G401.6 (cell line): ENCODE data around the gene SMAD5.

ENCODE experiments used
- FAIRE-seq: peaks from 2 replicates; lab custom pipeline; 2012; peaks lifted over from hg19 to GRCh38; lab: Jason Lieb, UNC

The SMAD5 gene

DNA sequence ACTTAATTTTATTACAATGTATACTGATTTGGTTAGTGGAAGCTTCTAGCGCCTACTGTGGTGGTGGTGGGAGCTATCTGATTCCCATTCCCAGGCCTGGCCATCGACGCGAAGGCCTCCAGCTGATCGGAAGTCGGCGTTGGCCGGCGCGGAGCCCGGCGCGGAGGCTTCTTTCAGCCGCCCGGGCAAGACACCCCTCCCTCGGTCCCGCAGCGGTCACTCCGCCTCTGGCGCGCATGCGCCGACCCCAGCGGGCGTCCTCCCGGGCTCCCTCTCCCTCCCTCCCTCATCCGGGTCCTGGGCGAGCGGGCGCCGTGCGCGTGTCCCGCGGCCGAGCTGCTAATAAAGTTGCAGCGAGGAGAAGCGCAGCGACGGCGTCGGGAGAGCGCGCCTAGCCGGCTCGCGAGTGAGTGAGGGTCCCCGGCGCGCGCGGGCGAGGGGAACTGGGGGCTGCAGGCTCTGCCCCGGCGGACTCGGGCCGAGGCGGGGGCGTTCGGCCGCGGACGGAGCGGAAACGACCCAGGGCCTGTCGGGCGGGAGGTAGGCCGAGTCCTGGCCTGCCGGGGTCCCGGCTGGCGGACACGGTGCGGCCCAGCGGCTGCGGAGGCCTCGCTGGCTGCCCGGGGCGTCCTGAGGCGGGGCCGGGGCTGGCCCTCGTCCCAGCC is at the start of gene SMAD5:
SMAD5 (plus strand) TSS at position 289 of the 665 bp plus-strand sequence. CDS start 20,916 bp downstream, outside the sequence.
- FAIRE-seq = no peak

DNA sequence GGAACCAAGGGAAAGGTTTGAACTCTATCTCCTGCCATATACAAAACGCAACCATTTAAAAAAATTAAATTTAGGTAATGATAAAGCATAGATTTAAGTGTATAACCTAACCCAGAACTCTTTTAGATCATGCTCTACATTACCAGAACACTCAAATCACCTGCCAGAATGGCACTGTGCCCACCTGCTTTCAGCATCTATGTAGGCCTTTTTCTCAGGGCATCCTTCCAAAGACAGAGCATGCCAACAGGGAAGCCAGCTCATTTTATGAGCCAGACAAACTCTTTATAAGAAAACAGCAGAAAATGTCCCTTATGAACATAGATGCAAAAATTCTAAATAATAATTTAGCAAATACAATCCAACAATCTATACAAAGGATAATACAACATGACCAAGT is 47.9 kb upstream of the SMAD5 start:
- no peak for FAIRE-seq

DNA sequence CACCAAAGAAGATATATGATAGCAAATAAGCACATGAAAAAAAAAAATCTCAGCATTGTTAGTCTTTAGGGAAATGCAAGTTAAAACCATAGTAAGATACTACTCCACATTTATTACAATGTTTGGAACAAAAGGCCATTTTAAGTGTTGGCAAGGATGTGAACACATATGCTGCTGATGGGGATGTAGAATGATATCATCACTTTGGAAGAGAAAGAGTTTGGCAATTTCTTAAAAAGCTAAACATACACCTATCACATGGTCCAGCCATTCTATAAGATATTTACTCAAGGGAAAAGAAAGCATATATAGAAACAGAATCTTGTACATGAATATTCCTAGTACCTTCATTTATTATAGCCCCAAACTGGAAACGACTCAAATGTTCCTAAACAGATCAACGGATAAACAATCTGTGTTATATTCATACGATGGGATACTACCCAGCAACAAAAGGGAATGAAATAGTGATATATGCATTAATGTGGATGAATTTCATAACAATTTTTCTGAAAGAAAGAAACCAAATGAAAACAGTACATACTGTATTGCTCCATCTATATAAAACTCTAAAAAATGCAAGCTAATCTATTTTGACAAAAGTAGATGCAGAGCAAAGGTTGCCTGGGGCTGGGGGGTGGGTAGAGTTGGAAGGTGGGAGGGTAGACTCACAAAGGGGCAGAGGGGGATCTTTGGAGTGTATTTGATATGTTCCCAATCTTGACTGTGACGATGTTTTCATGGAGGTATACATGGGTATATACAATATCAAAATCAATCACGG is 45.7 kb upstream of the SMAD5 start:
- no peak for FAIRE-seq

DNA sequence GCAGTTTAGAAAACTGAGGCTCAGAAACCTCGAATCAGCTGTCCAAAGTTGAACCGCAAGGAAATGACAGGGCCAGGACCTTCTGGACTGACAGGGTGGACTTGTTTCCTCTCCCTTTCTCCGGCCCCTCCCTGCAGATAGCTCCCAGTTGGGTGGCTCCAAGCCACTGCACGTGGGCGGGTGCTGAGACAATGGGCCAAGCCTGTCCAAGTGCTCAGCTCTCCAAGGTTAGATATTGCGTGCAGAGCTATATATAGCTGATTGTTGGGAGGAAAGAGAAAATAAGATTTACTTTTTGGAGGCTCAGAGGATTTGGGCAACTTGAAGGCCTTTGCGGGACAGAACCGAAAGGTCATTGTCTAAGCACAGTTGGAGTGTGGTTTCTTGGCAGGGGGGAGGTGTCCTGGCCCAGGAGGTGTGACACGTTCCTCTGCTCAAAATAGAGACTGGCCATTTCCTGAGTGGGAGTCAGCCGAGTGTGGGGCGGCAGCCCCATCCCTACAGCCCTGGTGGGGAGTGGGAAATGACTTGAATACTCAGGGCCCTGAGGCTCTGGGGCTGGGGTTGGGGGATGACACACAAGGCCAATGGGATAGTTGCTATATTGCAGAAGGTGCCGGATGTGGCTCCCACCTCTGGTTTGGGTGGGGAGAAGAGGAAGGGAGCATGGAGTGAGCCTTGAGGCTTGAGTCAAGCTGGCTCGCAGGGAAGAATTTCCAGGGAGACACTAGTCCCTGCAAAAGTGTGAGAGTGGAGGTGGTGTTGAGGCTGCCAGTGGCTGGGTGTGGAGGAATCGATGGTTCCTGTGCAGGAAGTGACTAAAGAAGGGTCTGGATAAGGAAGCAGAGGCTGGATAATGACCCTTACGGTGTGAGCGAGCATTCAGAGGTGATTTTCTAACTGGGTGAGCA is 44.4 kb upstream of the SMAD5 start:
- FAIRE-seq = no peak

DNA sequence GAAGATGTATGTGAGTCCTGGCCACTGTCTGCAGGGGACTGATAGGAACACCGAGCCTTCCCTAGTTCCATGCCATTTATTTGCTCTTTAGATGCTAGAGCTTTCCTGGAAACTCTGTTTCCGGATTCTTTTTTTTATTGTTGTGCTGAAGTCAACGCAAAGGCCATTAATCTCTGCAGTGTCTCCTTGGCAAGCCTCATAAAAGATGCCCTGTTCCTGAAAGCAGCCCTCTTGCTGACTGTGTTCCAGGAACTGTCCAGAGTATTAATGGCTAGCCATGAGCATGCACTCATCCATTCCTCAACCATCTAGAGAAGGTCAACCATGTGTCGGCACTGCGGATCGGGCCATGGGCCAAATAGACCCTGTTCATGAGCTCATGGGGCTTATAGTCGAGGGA is 42.9 kb upstream of the SMAD5 start:
- no peak for FAIRE-seq

DNA sequence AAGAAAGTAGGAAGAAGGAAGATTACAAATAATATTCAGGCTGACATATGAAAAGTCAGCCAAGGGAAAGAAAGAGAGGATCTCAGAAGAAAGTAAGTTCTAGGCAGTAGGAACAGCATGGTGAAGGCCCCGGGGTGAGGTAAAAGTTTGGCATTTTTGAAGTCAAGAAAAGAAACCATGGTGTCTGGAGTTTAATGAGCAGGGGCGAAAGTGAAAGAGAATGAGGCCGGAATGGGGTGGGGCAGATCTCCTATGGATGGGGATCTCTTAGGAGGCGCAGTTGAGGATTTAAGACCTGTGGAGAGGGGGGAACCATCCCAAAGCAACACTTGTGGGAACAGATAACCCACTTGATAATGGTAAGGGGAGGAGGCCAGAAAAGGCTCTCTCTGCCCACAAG is 42.3 kb upstream of the SMAD5 start:
- no peak for FAIRE-seq

DNA sequence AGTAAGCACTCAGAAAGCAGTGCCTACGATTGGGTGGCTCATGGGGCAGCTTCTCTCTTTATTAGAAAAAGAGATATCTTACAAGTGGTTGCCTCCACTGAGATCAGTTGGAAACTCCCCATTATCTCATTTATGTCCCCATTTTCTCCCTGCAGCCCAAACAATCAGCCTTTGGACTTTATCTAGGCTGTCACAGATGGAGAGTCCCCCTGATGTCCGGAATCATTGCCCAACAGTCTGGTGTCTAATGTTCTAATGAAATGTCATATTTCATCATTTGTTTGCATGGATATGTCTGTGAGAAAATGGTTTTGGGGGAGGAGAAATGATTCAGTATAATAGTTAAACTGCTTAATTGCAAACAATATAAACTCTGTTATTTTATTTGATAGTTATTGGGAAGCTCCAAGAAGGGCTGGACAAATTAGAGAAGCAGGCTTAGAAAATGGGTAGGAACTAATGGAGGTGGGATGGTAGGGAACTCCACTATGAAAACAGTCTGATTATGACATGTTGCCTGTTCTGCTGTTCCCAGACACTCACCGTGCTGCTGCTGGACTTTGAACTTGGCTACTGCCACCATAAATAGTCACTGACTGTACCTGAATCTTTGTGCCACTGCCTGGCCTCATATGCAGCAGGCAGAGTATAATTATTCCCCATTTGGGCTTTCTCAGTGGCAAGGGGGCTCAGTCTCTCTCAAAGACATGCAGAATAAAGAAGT is 38.3 kb upstream of the SMAD5 start:
- FAIRE-seq = no peak

DNA sequence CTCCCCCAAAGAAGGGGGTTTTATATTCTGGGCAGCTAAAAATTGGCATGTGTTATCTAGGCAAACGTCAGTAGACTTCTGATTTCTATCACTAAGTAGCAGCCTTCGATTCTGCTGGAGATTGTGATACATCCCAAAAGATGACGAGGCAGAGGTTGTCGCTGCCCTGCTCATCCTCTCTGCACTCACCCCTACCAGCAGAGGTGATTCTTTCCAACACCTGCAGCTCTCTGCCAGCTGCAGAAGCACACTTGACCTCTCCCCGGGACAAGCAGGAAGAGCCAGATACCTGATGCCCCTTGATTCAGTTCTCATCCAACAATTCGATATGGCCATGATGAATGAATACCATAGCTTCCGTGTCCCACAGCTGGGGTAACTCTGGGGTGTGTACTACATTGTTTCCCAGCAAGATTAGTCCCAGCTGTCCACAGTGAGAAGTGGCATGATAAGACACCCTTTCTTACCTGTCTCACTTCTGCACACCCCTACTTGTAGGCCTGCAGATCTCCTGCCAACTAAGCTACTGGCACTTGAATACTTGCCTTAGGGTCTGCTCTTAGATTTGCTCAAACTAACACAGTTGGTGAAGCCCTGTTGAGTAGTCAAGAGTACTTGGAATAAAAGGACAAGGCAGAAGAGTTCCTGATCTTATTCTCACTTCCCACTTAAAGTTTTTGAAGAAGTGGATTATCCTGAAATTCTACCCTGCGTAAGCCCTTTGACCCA is 37.6 kb upstream of the SMAD5 start:
- FAIRE-seq = no peak

DNA sequence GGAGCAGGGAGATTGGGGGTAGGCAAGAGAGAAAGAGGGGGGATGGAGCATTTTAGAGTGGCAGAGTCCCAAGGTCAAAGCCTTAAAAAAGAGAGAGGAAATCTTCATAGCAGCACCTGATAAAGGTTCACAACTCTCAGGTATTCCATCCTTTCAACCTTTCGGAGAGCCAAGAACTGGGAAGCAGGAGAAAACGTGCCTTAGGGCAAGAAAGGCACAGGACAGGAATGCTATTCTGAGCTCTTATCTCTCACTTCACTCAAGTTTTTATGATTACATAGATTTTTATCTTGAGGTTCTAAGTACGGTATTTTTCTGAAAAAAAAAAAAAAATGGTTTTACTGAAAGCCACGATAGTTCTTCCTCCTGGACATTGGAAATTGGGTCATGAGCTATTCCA is 34.5 kb upstream of the SMAD5 start:
- FAIRE-seq = no peak

DNA sequence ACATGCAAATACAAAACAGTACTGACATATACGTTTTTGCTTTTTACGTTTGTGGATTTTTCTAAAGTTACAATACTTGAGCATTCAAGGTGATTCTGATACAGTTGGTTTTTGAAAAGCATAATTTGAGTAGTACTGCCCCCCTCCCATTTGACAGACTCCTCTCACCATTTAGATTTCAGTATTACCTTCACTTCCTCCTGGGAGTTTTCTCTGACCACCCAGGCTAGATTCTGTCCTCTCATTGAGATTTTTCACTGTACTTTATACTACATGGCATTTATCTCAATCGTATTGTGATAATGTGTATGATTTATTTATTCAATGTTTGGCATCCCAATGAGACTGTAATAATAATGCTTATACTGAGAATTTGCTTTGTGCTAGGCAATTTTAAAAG is 32.8 kb upstream of the SMAD5 start:
- no peak for FAIRE-seq

DNA sequence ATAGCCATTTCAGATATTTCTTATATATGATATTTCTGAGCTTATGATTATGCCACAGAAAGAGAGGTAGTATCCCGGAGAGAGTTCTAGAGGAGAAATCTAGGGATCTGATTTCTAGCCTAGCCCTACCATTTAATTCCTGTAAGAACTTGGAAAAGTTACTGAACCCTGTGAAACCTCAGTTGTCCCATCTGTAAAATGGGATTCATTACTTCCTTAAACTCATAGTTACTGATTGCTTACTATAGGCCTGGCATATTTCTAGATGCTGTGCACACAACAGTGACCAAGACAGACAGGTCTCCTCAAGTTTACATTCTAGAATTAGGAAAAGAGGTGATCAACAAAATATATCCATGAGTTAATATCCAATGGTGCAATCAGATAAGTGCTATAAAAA is 30.8 kb upstream of the SMAD5 start:
- FAIRE-seq = no peak

DNA sequence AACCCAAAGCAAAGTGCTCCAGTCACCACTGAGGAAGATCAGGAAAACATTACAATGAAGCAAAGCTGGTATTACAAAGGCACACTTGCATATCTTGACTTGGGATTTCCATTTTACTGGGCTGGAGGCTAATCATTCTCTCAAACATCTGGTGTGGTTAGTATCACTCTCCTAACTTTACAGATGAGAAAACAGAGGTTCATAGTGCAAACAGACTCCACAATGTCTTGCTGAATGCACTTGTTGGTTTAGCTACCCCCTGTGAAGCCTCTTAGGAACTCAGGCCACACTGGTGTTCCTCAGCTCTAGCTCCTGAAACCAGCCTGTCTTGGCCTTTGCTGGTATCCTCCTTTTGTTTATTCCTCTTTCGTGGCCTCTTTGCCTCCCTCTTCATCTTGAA is 29.5 kb upstream of the SMAD5 start:
- FAIRE-seq = no peak

DNA sequence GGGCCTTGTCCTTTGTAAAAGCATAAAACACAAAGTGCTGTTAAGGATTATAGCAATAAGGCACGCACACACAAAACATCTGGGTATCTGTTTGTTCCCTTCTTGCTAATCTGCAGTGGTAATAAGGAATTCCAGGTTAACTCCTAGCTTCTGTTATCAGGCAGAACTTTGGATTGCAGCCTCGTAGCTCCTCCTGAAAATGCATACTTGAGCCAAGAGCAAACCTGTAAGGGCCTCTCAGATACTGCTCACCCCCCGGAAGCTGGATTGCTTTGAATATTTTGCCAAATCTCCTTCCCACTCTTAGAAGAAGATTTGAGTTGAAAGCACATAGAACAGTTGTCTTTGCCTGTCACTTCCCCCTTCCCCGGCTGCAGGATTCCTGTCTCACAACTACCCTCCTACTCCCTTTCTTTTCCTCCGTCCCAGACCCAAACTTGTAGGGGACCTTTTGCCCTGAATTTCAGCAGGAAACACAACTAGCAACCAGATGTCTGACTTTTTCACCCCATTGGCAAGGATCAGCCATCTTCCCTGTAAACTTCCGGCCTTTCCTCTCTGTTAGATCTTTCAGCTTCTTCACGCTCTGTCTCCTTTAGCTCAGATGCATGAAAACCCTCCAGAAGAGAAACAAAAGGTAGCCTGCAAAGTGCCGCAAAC is 28.2 kb upstream of the SMAD5 start:
- FAIRE-seq = no peak

DNA sequence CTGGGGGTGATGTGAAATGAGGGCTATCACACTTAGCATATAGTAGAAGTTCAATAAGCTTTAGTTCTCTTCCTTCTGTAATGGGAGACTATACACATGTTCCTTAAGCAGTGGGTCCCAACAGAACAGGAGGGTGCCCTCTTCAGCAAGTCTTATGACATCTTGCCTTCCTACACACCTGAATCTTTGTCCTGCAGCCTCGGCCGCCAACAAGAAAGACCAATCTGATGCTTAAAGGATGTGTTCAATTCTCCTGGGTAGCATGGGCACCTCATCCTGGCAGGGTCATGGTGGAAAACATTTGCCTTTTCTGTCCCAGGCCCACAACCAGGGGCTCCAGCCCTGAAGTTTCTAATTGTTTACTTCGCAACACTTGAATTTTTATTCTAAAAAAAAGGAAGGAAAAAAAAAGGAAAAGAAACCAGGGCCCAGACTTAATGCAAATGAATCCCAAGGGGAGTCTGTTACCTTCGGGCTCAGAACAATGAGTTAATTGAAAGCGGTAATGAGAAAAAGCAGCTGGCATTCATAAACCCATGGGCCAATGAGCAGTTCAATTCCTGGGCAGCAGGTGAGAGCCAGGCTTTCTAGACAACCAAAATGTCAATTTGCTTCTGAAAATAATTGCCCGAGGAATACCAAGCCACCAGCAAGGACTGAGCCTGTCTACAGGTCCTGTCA is 26.2 kb upstream of the SMAD5 start:
- FAIRE-seq = no peak

DNA sequence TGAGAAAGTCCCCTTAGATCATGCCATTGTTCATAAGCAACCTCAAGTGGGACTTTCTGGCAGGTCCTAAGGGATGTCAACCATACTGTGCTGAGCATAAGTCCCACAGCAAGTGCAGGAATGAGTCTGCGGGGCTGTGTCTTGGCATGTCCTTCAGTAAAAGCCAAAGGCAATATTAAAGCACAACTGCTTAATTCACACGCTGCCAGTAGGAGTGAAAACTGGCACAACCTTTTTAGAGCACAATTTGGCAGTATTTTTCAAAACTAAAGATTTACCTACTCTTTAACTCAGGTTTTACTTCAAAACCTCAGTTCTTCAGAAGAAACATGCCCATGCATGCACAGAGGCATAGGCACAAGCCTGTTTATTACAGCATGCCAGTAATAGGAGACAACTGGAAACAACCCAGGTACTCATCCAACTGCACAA is 24.4 kb upstream of the SMAD5 start:
- no peak for FAIRE-seq

DNA sequence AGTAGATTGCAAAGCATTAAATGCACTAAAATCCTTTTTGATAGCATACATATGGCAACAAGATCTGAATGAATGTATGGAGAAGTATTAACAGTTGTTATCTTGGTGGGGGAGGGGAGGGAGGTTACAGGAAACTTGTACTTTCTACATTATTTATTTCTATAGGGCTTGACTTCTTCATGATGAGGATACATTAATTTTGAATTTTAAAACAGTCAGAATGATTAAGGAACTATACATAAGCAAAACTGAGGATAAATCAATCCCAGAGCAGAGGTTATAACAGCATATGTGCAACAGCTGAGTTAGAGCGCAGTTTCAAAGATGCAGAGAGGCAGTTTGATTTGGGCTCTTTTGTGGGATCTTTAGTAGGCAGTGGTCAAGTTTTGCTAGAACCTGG is 23.9 kb upstream of the SMAD5 start:
- FAIRE-seq = no peak

DNA sequence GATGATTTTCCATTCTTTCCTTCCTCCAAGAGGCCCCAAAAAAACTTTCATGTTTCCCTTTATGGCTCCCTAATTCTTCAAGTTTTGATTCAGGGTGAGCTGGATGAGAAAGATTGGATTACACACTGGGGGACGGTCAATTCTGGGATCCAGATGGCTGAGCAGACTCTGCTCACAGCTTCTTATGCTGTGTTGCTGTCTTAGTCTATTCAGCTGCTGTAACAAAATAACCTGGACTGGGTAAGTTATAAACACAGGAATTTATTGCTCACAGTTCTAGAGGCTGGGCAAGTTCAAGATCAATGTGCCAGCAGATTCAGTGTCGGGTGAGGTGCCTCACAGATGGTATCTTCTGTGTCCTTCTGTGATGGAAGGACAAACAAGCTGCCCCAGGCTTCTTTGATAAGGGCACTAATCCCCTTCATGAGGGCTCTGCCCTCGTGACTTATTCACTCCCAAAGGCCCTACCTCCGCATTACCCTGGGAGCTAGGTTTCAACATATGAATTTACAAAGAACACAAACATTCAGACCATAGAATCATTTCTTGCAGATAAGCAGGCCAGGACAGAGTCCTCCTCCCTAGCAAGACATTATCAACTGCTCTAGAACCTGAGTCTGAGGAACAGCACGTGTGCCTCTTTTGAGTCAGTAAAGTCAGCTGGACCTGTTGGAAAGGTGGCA is 23.1 kb upstream of the SMAD5 start:
- FAIRE-seq = no peak

DNA sequence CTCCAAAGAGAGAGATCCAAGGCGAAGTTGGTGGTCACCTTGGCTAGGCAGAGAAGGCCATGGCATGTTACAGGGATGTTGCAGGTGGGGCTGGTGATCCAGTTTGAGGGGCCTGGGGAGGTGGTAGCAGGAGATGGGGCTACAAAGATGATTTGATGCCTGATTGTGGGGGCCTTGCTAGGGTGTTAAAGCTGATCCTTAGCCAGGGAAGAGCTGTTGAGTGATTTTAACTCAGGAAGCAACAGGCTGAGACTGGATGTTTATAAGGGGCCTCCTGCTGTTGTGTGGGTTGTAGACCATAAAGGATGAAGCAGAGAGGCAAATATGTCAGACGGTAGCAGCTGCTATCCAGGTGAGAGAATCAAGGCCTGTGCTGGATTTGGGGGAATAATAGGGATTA is 19.0 kb upstream of the SMAD5 start:
- no peak for FAIRE-seq

DNA sequence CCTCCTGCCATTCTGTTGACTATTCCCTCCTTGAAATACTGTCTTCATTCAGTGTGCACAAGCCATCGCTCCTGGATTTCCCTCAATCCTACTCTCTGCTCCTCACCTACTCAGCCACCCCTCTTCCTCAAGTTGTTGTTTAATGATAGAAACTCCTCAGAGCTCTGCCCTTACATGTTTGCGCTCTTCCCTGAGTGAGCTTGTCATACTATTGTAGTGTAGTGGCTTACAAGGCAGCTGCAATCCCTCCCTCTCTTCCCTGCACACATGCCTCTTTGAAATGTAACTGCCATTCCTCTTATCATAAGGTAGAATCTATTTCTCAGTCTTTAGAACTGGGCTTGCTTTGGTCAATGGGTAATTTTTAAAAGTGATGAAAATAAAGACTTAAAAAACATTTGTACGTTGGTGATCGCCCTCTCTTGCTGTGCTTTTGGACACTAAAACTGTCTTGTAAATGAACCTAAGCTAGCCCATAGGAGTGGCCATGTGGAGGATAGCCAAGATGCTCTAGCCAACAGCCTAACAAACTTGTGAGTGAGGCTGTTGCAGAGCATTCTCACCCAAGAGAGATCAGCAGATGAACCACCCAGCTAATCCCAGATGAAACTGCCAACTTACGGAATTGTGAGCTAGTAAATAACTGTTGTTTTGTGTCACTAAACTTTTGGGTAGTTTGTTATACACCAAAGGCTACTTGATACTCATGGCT is 18.1 kb upstream of the SMAD5 start:
- FAIRE-seq = no peak
